ENCODE results near the gene LNPEP.
A peak's percentile ranks its signal among the peaks of the same experiment; 100 is the strongest.

The LNPEP gene

DNA sequence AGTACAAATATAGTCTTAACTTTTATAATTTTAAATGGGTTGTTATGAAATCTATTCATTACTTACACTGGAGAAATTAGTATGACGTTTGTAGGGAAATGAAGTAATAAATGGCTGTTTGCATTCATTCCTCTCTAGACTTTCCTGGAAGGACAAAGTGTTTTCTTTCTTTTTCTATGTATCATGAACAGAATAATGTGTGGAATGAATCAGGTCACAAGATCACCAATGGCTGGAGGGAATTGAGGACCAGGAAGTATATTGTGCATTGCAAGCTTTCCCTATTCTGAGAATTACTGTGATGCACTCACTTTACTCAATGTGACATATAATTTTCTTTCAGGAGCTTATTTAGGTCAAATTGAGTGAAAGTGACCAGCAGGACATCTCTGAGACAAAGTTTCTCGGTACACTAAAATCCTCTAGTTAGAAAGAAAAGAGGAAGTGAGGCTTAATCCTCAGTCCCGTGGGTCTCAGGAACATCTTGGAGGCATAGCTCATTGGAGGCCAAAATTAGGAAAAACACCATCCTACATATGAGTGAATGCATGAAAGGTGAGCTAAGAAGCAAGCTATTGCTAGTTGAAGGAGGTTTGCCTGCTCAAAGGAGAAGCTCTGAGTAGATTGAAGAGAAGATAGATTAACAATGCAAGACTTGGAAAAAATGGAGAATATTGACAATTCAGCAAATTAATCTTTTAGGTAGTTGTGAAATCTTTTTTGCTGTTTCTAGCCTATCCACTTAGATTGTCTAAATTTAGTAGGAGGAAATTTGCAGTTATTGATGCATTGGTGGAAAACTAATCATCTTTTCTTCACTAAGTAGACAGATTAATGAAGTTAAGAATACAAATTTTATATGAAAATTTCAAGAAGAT, 31.6 kb upstream of the LNPEP start:
- DNase-seq: peak; percentile 30 to 62
- Histone ChIP-seq H3K4me3 (ENCODE audit: low read depth, low read length) (no peak overlapping the region), H3K79me2 (ENCODE audit: control insufficient read depth, insufficient read depth, low read length, poor library complexity) (no peaks in the 10 kb centered on the region), H3K27me3 (ENCODE audit: insufficient read depth, low read length) (no peaks in the 10 kb centered on the region), H3K9ac (ENCODE audit: low read length) (no peak overlapping the region), H2BK120ac (ENCODE audit: insufficient read depth, low read length, poor library complexity) (no peak overlapping the region), H3K18ac (ENCODE audit: low read length) (no peak overlapping the region), H3K4ac (ENCODE audit: low read depth, low read length) (no peak overlapping the region), H3K27ac (ENCODE audit: low read depth, low read length) (no peak overlapping the region), H4K91ac (ENCODE audit: low read depth, low read length) (no peak overlapping the region), H2BK12ac (ENCODE audit: low read length) (no peak overlapping the region), H3K14ac (ENCODE audit: low read length) (no peak overlapping the region), H3K4me1 (ENCODE audit: control insufficient read depth in 1 of 2, insufficient read depth in 2 of 2, low read length in 2 of 2) (no peaks in the 10 kb centered on the region), H3K23ac (ENCODE audit: low read length) (no peak overlapping the region), H2BK5ac (ENCODE audit: low read depth, low read length, poor library complexity) (no peak overlapping the region), H2AK5ac (ENCODE audit: low read length) (no peak overlapping the region), H3K36me3 (ENCODE audit: control insufficient read depth in 1 of 2, insufficient read depth in 2 of 2, low read length in 2 of 2) (no peaks in the 10 kb centered on the region), H2AFZ (ENCODE audit: insufficient read depth, low read length, poor library complexity) (no peak overlapping the region), H4K8ac (ENCODE audit: low read depth, low read length) (no peak overlapping the region), H4K12ac (ENCODE audit: low read depth, low read length) (no peak overlapping the region), H3K79me1 (ENCODE audit: low read length) (no peaks in the 10 kb centered on the region), H3K9me3 (ENCODE audit: insufficient read depth, low read depth, low read length) (no peaks in the 10 kb centered on the region), H3K4me2 (ENCODE audit: low read length) (no peak overlapping the region)
- WGBS (ENCODE audit: extremely low coverage, insufficient coverage, insufficient read length): no CpG with 5 or more reads among the region's 3 CpGs

DNA sequence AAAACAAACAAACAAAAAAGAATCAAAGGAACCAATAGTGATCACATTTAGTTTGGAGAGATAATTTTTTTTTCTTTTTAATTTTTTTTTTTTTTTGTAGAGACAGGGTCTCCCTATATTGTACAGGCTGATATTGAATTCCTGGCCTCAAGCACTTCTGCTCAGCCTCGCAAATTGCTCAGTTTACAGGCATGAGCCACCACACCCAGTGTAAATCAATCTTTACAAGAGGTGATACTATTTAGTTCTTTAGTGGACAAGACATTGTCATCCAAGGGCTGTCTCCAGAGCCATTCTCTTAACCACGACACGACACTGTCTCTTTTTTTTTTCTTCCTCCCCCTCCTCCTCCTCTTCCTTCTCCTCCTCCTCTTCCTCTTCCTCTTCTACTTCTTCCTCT, 30.0 kb upstream of the LNPEP start:
- Histone ChIP-seq H3K27me3 (ENCODE audit: insufficient read depth, low read length) (no peaks in the 10 kb centered on the region), H2BK12ac (ENCODE audit: low read length) (no peak overlapping the region), H3K4ac (ENCODE audit: low read depth, low read length) (no peak overlapping the region), H2AK5ac (ENCODE audit: low read length) (no peak overlapping the region), H3K23ac (ENCODE audit: low read length) (no peak overlapping the region), H3K79me2 (ENCODE audit: control insufficient read depth, insufficient read depth, low read length, poor library complexity) (no peaks in the 10 kb centered on the region), H3K4me1 (ENCODE audit: control insufficient read depth in 1 of 2, insufficient read depth in 2 of 2, low read length in 2 of 2) (no peaks in the 10 kb centered on the region), H3K4me2 (ENCODE audit: low read length) (no peak overlapping the region), H2BK120ac (ENCODE audit: insufficient read depth, low read length, poor library complexity) (no peak overlapping the region), H3K27ac (ENCODE audit: low read depth, low read length) (no peak overlapping the region), H4K8ac (ENCODE audit: low read depth, low read length) (no peak overlapping the region), H3K4me3 (ENCODE audit: low read depth, low read length) (no peak overlapping the region), H3K36me3 (ENCODE audit: control insufficient read depth in 1 of 2, insufficient read depth in 2 of 2, low read length in 2 of 2) (no peaks in the 10 kb centered on the region), H4K12ac (ENCODE audit: low read depth, low read length) (no peak overlapping the region), H2AFZ (ENCODE audit: insufficient read depth, low read length, poor library complexity) (no peak overlapping the region), H3K18ac (ENCODE audit: low read length) (no peak overlapping the region), H4K91ac (ENCODE audit: low read depth, low read length) (no peak overlapping the region), H3K9me3 (ENCODE audit: insufficient read depth, low read depth, low read length) (no peaks in the 10 kb centered on the region), H3K9ac (ENCODE audit: low read length) (no peak overlapping the region), H2BK5ac (ENCODE audit: low read depth, low read length, poor library complexity) (no peak overlapping the region), H3K79me1 (ENCODE audit: low read length) (no peaks in the 10 kb centered on the region), H3K14ac (ENCODE audit: low read length) (no peak overlapping the region)
- DNase-seq: no peak
- no CpG with 5 or more reads among the region's 3 CpGs for WGBS (ENCODE audit: extremely low coverage, insufficient coverage, insufficient read length)

DNA sequence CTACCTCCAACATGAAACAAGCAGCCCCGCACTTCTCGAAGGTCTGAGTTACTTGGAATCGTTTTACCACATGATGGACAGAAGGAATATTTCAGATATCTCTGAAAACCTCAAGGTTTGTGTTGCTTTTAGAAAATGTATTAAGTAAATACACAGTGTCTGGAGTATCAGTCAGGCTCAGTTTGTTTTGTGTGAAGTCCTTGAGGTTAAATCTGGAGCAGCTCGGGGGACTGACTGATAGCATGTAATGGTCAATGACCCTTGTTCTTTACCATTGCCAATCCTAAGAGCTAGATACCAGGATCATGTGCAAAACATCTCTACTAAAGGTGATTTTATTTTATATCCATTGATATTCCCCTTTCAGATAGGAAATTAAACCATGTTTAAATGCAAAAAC, 26.9 kb upstream of the LNPEP start:
- no peak overlapping the region for H2AK5ac ChIP-seq (ENCODE audit: low read length)
- H3K18ac ChIP-seq (ENCODE audit: low read length): no peak overlapping the region
- H3K9me3 ChIP-seq (ENCODE audit: insufficient read depth, low read depth, low read length): no peaks in the 10 kb centered on the region
- H3K14ac ChIP-seq (ENCODE audit: low read length): no peak overlapping the region
- no peak overlapping the region for H3K4me2 ChIP-seq (ENCODE audit: low read length)
- no peaks in the 10 kb centered on the region for H3K27me3 ChIP-seq (ENCODE audit: insufficient read depth, low read length)
- H3K4me3 ChIP-seq (ENCODE audit: low read depth, low read length): no peak overlapping the region
- no peak overlapping the region for H3K27ac ChIP-seq (ENCODE audit: low read depth, low read length)
- no peaks in the 10 kb centered on the region for H3K4me1 ChIP-seq (ENCODE audit: control insufficient read depth in 1 of 2, insufficient read depth in 2 of 2, low read length in 2 of 2)
- H2BK5ac ChIP-seq (ENCODE audit: low read depth, low read length, poor library complexity): no peak overlapping the region
- no peaks in the 10 kb centered on the region for H3K79me1 ChIP-seq (ENCODE audit: low read length)
- no CpG with 5 or more reads among the region's 4 CpGs for whole genome bisulfite sequencing (ENCODE audit: extremely low coverage, insufficient coverage, insufficient read length)
- H3K9ac ChIP-seq (ENCODE audit: low read length): no peak overlapping the region
- no peaks in the 10 kb centered on the region for H3K79me2 ChIP-seq (ENCODE audit: control insufficient read depth, insufficient read depth, low read length, poor library complexity)
- H3K23ac ChIP-seq (ENCODE audit: low read length): no peak overlapping the region
- no peak overlapping the region for H4K12ac ChIP-seq (ENCODE audit: low read depth, low read length)
- no peak overlapping the region for H4K8ac ChIP-seq (ENCODE audit: low read depth, low read length)
- H2AFZ ChIP-seq (ENCODE audit: insufficient read depth, low read length, poor library complexity): no peak overlapping the region
- H2BK120ac ChIP-seq (ENCODE audit: insufficient read depth, low read length, poor library complexity): no peak overlapping the region
- no peak for DNase-seq
- no peak overlapping the region for H4K91ac ChIP-seq (ENCODE audit: low read depth, low read length)
- H3K36me3 ChIP-seq (ENCODE audit: control insufficient read depth in 1 of 2, insufficient read depth in 2 of 2, low read length in 2 of 2): no peaks in the 10 kb centered on the region
- H3K4ac ChIP-seq (ENCODE audit: low read depth, low read length): no peak overlapping the region
- H2BK12ac ChIP-seq (ENCODE audit: low read length): no peak overlapping the region

DNA sequence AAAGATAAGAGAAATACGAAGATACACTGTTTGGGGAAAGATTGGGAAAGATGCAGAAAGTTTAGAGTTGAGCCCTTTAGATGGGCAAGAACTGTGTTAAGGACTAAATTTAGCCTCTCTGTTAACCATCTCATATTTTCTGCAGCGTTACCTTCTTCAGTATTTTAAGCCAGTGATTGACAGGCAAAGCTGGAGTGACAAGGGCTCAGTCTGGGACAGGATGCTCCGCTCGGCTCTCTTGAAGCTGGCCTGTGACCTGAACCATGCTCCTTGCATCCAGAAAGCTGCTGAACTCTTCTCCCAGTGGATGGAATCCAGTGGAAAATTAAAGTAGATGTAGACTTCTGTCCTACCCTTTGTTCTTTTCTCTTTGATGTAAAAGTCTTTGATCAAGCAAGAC, 26.4 kb upstream of the LNPEP start:
- no peak overlapping the region for H2BK120ac ChIP-seq (ENCODE audit: insufficient read depth, low read length, poor library complexity)
- no peak overlapping the region for H3K4me2 ChIP-seq (ENCODE audit: low read length)
- H4K91ac ChIP-seq (ENCODE audit: low read depth, low read length): no peak overlapping the region
- H3K9me3 ChIP-seq (ENCODE audit: insufficient read depth, low read depth, low read length): no peaks in the 10 kb centered on the region
- H3K18ac ChIP-seq (ENCODE audit: low read length): no peak overlapping the region
- no CpG with 5 or more reads among the region's 4 CpGs for WGBS (ENCODE audit: extremely low coverage, insufficient coverage, insufficient read length)
- H4K8ac ChIP-seq (ENCODE audit: low read depth, low read length): no peak overlapping the region
- no peak overlapping the region for H3K23ac ChIP-seq (ENCODE audit: low read length)
- H3K27me3 ChIP-seq (ENCODE audit: insufficient read depth, low read length): no peaks in the 10 kb centered on the region
- no peak overlapping the region for H3K9ac ChIP-seq (ENCODE audit: low read length)
- H3K79me2 ChIP-seq (ENCODE audit: control insufficient read depth, insufficient read depth, low read length, poor library complexity): no peaks in the 10 kb centered on the region
- H3K4ac ChIP-seq (ENCODE audit: low read depth, low read length): no peak overlapping the region
- no peak overlapping the region for H3K14ac ChIP-seq (ENCODE audit: low read length)
- H2AFZ ChIP-seq (ENCODE audit: insufficient read depth, low read length, poor library complexity): no peak overlapping the region
- H2AK5ac ChIP-seq (ENCODE audit: low read length): no peak overlapping the region
- no peak overlapping the region for H4K12ac ChIP-seq (ENCODE audit: low read depth, low read length)
- no peak for DNase-seq
- H3K79me1 ChIP-seq (ENCODE audit: low read length): no peaks in the 10 kb centered on the region
- no peaks in the 10 kb centered on the region for H3K36me3 ChIP-seq (ENCODE audit: control insufficient read depth in 1 of 2, insufficient read depth in 2 of 2, low read length in 2 of 2)
- no peak overlapping the region for H3K4me3 ChIP-seq (ENCODE audit: low read depth, low read length)
- H3K27ac ChIP-seq (ENCODE audit: low read depth, low read length): no peak overlapping the region
- H2BK5ac ChIP-seq (ENCODE audit: low read depth, low read length, poor library complexity): no peak overlapping the region
- H2BK12ac ChIP-seq (ENCODE audit: low read length): no peak overlapping the region
- H3K4me1 ChIP-seq (ENCODE audit: control insufficient read depth in 1 of 2, insufficient read depth in 2 of 2, low read length in 2 of 2): no peaks in the 10 kb centered on the region
